ENCODE data around the gene KCTD16. TPM values are rescaled to one million over a fixed set of nuclear protein-coding genes. Genes with fewer than 3 reads are reported as not detected.

KCTD16 gene
- total RNA-seq, 2 experiments from 2014 or later = 0.19 to 0.32 TPM

GRCh38 chr5:144198386-144198785 lies 27.7 kb downstream of the KCTD16 start:
- no peak overlapping the region for H2AFZ ChIP-seq (ENCODE audit: low read length)
- no peak overlapping the region for H3K4me2 ChIP-seq (ENCODE audit: low read length)
- no peaks in the 10 kb centered on the region for H3K4me1 ChIP-seq (ENCODE audit: insufficient read depth, low read length, poor library complexity, severe bottlenecking)
- no peaks in the 10 kb centered on the region for H3K36me3 ChIP-seq (ENCODE audit: insufficient read depth, low read length)
- no TSS peak for BruUV-seq (replicated peaks)
- no peak overlapping the region for H3K4me3 ChIP-seq (ENCODE audit: low read depth, low read length, poor library complexity, severe bottlenecking)
- no peak for TF ChIP-seq EZH2phosphoT487 (IDR thresholded peaks at IDR 0.05; ENCODE audit: borderline replicate concordance, low read depth, low read length)
- TF ChIP-seq CTCF (conservative IDR thresholded peaks at IDR 0.05; ENCODE audit: low read length) = no peak
- H4K20me1 ChIP-seq (ENCODE audit: insufficient read depth, low read length) = no peaks in the 10 kb centered on the region
- POLR2A ChIA-PET = interaction anchor here (1.2 kb wide), 1 partner anchor 10 kb away, joined by 4 read pairs; no protein-coding TSS in a partner anchor
- H3K27ac ChIP-seq (ENCODE audit: low read depth, low read length, poor library complexity, severe bottlenecking) = no peak overlapping the region
- intact Hi-C loops (cut with micrococcal nuclease; ENCODE audit: unreplicated experiment) = no loop called here
- H3K79me2 ChIP-seq (ENCODE audit: insufficient read depth, low read depth, low read length) = no peaks in the 10 kb centered on the region
- DNase-seq (ENCODE audit: low spot score) = no peak
- no peaks in the 10 kb centered on the region for H3K9me2 ChIP-seq (ENCODE audit: insufficient read depth, low read length)
- CTCF ChIA-PET (ENCODE audit: unreplicated experiment) = no interaction called here
- H3K9me3 ChIP-seq (ENCODE audit: low read length) = no peaks in the 10 kb centered on the region

- no TSS peak for BruUV-seq (replicated peaks)
- no peak for DNase-seq (ENCODE audit: low spot score)
- no peaks in the 10 kb centered on the region for H3K9me3 ChIP-seq (ENCODE audit: low read length)
Observed at GRCh38 chr5:144201588-144201987, 30.9 kb downstream of the KCTD16 start.

More at GRCh38 chr5:144201588-144201987, 30.9 kb downstream of the KCTD16 start:
- CTCF ChIA-PET (ENCODE audit: unreplicated experiment) = interaction anchor here (0.6 kb wide), 1 partner anchor 99 kb away, joined by 3 read pairs; no protein-coding TSS in a partner anchor
- Histone ChIP-seq H3K4me1 (ENCODE audit: insufficient read depth, low read length, poor library complexity, severe bottlenecking) (no peaks in the 10 kb centered on the region), H3K27ac (ENCODE audit: low read depth, low read length, poor library complexity, severe bottlenecking) (no peak overlapping the region), H4K20me1 (ENCODE audit: insufficient read depth, low read length) (no peaks in the 10 kb centered on the region), H3K36me3 (ENCODE audit: insufficient read depth, low read length) (no peaks in the 10 kb centered on the region), H2AFZ (ENCODE audit: low read length) (no peak overlapping the region), H3K79me2 (ENCODE audit: insufficient read depth, low read depth, low read length) (no peaks in the 10 kb centered on the region), H3K4me2 (ENCODE audit: low read length) (no peak overlapping the region), H3K9me2 (ENCODE audit: insufficient read depth, low read length) (no peaks in the 10 kb centered on the region), H3K4me3 (ENCODE audit: low read depth, low read length, poor library complexity, severe bottlenecking) (no peak overlapping the region)
- intact Hi-C loops (cut with micrococcal nuclease; ENCODE audit: unreplicated experiment) = loop anchor here (5.0 kb wide), 1 partner anchor 1626 kb away; no protein-coding TSS in a partner anchor
- TF ChIP-seq EZH2phosphoT487 (IDR thresholded peaks at IDR 0.05; ENCODE audit: borderline replicate concordance, low read depth, low read length) = no peak
- TF ChIP-seq CTCF (conservative IDR thresholded peaks at IDR 0.05; ENCODE audit: low read length) = no peak
- POLR2A ChIA-PET = no interaction called here

Data from OCI-LY7 (cell line).